GM10266 (cell line): ENCODE measurements around the gene NEDD4L.

ENCODE experiments used
- DNase-seq: peaks from one replicate; pipeline ENCODE4 v3.0.0; 2012; ENCODE audit errors: extremely low spot score
- TF ChIP-seq, protein P1 (sequence below): IDR thresholded peaks from 2 replicates; pipeline ENCODE4 v1.5.1; 2012; ENCODE audit warnings: mild to moderate bottlenecking, low read depth; ENCODE audit not compliant: control insufficient read depth, insufficient read depth; ENCODE audit errors: missing control alignments

The NEDD4L gene

DNA sequence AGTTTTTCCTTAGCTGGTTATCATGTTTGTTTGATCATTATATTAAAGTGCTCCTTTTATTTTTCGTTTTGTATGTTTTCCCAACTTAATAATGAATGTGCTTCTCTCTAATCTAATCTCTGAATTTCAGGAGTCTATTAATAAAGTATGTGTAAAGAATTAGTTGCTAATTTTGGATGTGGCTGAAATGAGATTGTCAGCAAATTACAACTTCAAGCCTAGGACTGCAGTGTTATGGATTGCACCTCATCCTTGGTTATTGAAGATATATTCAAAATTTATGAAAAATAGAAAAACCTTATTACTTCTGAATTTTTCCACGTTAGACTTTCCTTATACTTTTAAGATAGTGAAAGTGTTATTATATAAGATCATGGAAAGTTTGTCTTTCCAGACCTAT is 227.7 kb downstream of the NEDD4L start:
- TF ChIP-seq, protein P1, sequence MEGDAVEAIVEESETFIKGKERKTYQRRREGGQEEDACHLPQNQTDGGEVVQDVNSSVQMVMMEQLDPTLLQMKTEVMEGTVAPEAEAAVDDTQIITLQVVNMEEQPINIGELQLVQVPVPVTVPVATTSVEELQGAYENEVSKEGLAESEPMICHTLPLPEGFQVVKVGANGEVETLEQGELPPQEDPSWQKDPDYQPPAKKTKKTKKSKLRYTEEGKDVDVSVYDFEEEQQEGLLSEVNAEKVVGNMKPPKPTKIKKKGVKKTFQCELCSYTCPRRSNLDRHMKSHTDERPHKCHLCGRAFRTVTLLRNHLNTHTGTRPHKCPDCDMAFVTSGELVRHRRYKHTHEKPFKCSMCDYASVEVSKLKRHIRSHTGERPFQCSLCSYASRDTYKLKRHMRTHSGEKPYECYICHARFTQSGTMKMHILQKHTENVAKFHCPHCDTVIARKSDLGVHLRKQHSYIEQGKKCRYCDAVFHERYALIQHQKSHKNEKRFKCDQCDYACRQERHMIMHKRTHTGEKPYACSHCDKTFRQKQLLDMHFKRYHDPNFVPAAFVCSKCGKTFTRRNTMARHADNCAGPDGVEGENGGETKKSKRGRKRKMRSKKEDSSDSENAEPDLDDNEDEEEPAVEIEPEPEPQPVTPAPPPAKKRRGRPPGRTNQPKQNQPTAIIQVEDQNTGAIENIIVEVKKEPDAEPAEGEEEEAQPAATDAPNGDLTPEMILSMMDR = no peak
- DNase-seq = no peak

DNA sequence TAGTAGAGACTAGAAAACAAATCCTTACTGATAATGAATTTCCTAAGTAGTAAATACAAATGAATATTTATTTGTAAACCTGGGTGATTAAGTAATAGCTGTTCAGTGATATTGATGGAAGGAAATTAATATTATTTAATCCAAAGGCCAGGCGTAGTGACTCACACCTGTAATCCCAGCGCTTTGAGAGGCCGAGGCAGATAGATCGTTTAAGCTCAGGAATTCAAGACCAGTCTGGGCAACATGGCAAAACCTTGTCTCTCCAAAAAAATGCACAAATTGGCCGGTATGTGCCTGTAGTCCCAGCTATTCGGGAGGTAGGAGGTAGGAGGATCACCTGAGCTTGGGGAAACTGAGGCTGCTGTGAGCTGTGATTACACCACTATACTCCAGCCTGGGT is 228.2 kb downstream of the NEDD4L start:
- no peak for DNase-seq
- TF ChIP-seq, protein P1 = no peak

DNA sequence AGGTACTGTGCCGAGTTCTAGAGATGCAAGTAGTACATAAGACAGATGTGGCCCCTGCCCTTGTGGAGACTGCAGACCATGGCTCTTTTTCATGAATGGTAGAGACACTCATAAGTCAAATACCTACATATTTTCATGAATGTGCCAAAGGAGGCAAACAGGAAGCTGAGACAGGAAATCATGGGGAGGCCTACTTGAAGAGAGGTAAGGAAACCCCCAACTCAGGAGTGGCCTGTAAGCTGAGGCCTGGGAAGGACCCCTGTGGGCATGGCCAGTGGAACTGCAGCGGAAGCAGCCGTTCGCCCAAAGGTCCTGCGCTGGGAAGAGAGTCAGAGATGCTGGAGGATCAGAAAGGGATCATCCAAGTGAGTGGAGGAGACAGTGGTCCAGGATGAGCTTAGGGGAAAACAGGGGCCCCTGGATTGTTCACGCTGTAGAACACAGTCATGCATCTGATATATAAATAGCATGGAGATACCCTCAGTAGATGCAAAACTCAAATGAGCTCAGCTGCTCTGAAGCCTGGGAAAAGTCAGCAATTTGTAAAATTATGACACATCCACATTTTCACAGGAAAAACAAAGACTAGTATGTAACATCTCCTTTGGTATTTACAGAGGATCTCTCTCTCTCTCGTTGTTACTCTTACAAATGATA is 228.9 kb downstream of the NEDD4L start:
- TF ChIP-seq, protein P1 = no peak
- no peak for DNase-seq

DNA sequence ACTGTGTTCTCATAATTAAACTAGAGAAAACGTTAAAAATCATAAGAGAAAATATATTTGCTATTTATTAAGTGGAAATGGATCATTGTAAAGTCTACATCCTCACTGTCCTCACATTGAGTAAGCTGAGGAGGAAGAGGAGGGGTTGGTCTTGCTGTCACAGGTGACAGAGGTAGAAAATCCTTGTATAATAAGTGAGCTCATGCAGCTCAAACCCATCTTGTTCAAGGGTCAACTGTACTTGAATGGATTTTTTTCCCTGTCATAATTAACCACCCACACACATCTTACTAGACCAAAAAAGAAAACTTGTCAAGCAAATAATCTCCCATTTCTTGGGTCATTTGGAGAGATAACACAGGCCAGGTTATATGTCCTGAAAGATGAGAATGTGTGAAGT is 231.2 kb downstream of the NEDD4L start:
- TF ChIP-seq, protein P1 = no peak

DNA sequence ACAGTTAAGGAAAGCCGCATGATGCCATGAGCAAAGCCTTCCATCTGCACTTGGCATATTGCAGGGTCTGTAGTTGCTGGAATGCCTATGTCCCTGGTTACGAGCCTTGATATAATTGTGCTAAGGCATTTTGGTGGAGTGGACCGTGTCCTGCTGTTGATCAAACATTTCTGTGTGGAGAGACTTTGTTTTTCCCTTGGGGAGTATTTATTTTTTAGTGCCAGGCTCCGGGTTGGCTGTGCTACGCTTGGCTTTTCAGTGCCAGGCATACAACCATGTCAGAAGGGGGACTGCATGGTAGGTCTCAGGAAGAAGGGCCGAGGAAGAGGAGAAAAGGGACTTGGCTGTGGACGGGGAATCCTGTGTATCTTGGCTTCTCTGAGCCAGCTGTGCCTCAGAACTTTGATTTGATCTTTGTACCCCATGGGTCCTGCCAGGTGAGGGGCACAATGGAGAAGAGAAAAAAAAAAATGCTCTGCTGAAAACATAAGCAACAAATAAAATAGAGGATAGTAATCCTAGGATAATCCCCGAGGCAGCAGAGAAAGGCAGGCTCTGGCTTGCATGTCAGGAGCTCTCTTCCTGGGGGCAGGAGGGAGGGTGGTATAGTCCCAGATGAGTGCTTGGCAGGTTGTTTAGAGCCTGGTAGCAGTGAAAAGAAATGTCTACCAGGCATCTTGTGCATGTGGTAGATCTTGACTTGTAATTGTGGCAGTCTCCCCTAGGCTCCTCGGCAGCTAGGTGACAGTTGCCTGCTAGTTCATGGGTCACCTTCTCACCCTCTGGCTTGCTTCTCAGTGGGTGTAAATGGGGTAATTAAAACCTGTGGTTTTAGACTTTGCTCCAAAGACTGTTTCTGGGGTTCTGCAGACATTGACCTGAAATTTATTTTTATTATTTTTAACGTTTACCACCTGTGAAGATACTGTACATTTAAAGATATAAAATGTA is 233.0 kb downstream of the NEDD4L start:
- TF ChIP-seq, protein P1 = no peak
- no peak for DNase-seq

More for the DNA sequence above, 231.2 kb downstream of the NEDD4L start:
- no peak for DNase-seq

DNA sequence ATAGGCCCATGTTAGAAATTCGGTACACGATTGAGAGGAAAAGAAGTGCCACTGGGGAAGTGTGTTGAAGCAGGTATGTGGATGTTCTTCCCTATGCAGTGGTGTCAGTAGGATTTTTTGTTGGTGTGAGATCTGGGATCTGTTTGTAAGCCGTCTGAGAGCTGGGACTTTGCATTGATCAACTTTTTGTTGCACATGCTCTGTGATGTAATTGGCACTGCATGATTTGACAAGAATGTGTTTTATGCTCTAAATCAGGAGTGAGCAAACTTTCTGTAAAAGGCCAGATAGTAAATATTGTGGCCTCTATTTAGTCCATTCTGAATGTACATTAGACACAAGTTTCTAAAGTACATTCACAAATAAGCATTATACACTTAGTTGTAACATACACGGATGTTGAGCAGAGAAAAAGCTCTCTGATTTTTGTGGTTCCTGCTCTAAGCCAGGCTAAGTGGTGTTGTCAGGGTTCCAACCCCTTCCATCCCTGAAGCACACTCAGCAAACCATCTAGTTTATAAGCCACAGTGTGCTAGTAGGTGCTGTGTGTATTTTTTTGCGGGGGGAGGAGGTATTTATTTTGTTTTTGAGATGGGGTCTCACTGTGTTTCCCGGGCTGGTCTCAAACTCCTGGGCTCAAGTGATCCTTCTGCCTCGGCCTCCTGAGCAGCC is 235.6 kb downstream of the NEDD4L start:
- TF ChIP-seq, protein P1 = no peak
- no peak for DNase-seq
